HepG2 (cell line): ENCODE results near the gene RIPOR3. TPM values are rescaled to one million over a fixed set of nuclear protein-coding genes. Genes with fewer than 3 reads are reported as not detected.

ENCODE experiments used
- ATAC-seq: fragments of 200-7000 bp; cut with Tn5 transposase; 3 replicates; pipeline ENCODE4 v1.9.1; 2020; ENCODE audit warnings: mild to moderate bottlenecking, moderate library complexity
- BruUV-seq: library from RNA; stranded (reverse); fragments of 400-500 nt; replicated peaks from 2 replicates; lab custom pipeline; 2021; lab: Mats Ljungman, UMichigan
- CTCF ChIA-PET: fragments of 300-600 bp; formaldehyde crosslinking; extraction: SDS; loops from one replicate; lab custom pipeline; 2021; ENCODE audit warnings: low total read pairs, inconsistent platforms, low intra/inter-chr PET ratio; lab: Yijun Ruan, JAX
- POLR2A ChIA-PET: fragments of 350-600 bp; sonication (Branson Sonifier 250); formaldehyde crosslinking; loops from one replicate; lab custom pipeline; 2020; ENCODE audit warnings: antibody characterized with exemption, inconsistent platforms; lab: Yijun Ruan, JAX
- DNase-seq: peaks from one replicate; pipeline ENCODE4 v3.0.0-alpha.2; 2015; ENCODE audit warnings: low spot score
- FAIRE-seq: peaks from 3 replicates; lab custom pipeline; 2011; peaks lifted over from hg19 to GRCh38; lab: Jason Lieb, UNC
- H2AFZ ChIP-seq: one replicate; pipeline ENCODE4 v1.6.1; 2011; ENCODE audit warnings: low read length, inconsistent platforms
- H3K27ac ChIP-seq: fragments of 300-600 bp; 3 replicates; pipeline ENCODE4 v1.8.0; 2011; ENCODE audit warnings: mixed run types, mild to moderate bottlenecking, mixed read lengths, low read length, inconsistent platforms; ENCODE audit not compliant: insufficient read depth; ENCODE audit errors: extremely low read length
- H3K27me3 ChIP-seq, 2 experiments: fragments of 200-600 bp in 1 of 2; 2 replicates in 1 of 2; 3 replicates in 1 of 2; pipeline versions ENCODE4 v1.6.0 to v1.8.0; 2011; ENCODE audit warnings: low read length in 2 of 2, mild to moderate bottlenecking in 2 of 2, moderate library complexity in 2 of 2, inconsistent platforms in 1 of 2; ENCODE audit not compliant: insufficient read depth in 2 of 2, control insufficient read depth in 1 of 2
- H3K36me3 ChIP-seq, 2 experiments: fragments of 200-600 bp in 1 of 2; replicated peaks in 1 of 2; 2 replicates in 1 of 2; 3 replicates in 1 of 2; pipeline versions ENCODE4 v1.5.1 to v1.8.0; 2011; ENCODE audit warnings: low read length in 2 of 2, inconsistent platforms in 1 of 2; ENCODE audit not compliant: insufficient read depth in 2 of 2, control insufficient read depth in 1 of 2
- H3K4me1 ChIP-seq: 2 replicates; pipeline ENCODE4 v1.5.1; 2012; ENCODE audit warnings: low read length, inconsistent platforms; ENCODE audit not compliant: insufficient read depth
- H3K4me2 ChIP-seq: 2 replicates; pipeline ENCODE4 v1.6.0; 2011; ENCODE audit warnings: low read depth, low read length, inconsistent platforms
- H3K4me3 ChIP-seq, 3 experiments: fragments of 200-600 bp in 1 of 3; sonication (generic), shearing (Covaris generic) in 1 of 3; replicated peaks in 1 of 3; 2 replicates each; pipeline ENCODE4 v1.5.1; 2011 to 2016; ENCODE audit warnings: low read length in 3 of 3, inconsistent platforms in 2 of 3, low read depth in 2 of 3, mild to moderate bottlenecking in 2 of 3, control low read depth in 1 of 3, mixed read lengths in 1 of 3; ENCODE audit not compliant: insufficient read depth in 1 of 3
- H3K79me2 ChIP-seq: one replicate; pipeline ENCODE4 v1.6.1; 2011; ENCODE audit warnings: low read length, inconsistent platforms; ENCODE audit not compliant: insufficient read depth
- H3K9ac ChIP-seq: 2 replicates; pipeline ENCODE4 v1.6.0; 2011; ENCODE audit warnings: mild to moderate bottlenecking, low read depth, low read length, inconsistent platforms; ENCODE audit not compliant: insufficient read depth
- H3K9me3 ChIP-seq: 2 replicates; pipeline ENCODE4 v1.5.1; 2012; ENCODE audit warnings: mild to moderate bottlenecking, low read length
- H4K20me1 ChIP-seq: 2 replicates; pipeline ENCODE4 v1.6.0; 2011; ENCODE audit warnings: inconsistent platforms, mild to moderate bottlenecking, low read length, moderate library complexity; ENCODE audit not compliant: insufficient read depth
- DNMT3B ChIP-seq: conservative IDR thresholded peaks from 2 replicates; pipeline ENCODE4 v1.6.1; 2016; ENCODE audit warnings: missing biosample characterization, control low read depth
- NBN ChIP-seq: fragments of 450-650 bp; conservative IDR thresholded peaks from 2 replicates; pipeline ENCODE4 v1.6.1; 2017
- NONO ChIP-seq, 2 experiments: fragments of 450-650 bp in 1 of 2; sonication (generic) in 1 of 2; formaldehyde crosslinking in 1 of 2; IDR thresholded peaks in 1 of 2; conservative IDR thresholded peaks in 1 of 2; 2 replicates each; pipeline versions ENCODE4 v1.6.1 to v1.8.0; 2017 to 2022; ENCODE audit warnings: mild to moderate bottlenecking in 1 of 2, missing genetic modification reagents in 1 of 2, moderate library complexity in 1 of 2
- RXRB ChIP-seq: IDR thresholded peaks from 2 replicates; pipeline ENCODE4 v1.6.1; 2016; ENCODE audit warnings: borderline replicate concordance, missing genetic modification reagents, missing compliant biosample characterization
- SMAD3 ChIP-seq: sonication (generic); formaldehyde crosslinking; IDR thresholded peaks from 2 replicates; pipeline ENCODE4 v1.4.0; 2020; ENCODE audit warnings: missing genetic modification reagents
- SNAPC2 ChIP-seq: sonication (generic); formaldehyde crosslinking; IDR thresholded peaks from 2 replicates; pipeline ENCODE4 v1.8.1; 2022; ENCODE audit warnings: mild to moderate bottlenecking, missing genetic modification reagents
- ZNF18 ChIP-seq: sonication (generic); formaldehyde crosslinking; IDR thresholded peaks from 2 replicates; pipeline ENCODE4 v1.8.0; 2022; ENCODE audit warnings: mild to moderate bottlenecking, missing genetic modification reagents; ENCODE audit not compliant: insufficient replicate concordance
- ZNF766 ChIP-seq: sonication (generic); formaldehyde crosslinking; IDR thresholded peaks from 2 replicates; pipeline ENCODE4 v1.5.0; 2020; ENCODE audit warnings: missing genetic modification reagents, borderline replicate concordance
- WGBS: methylation state at CpG from one replicate; pipeline ENCODE4 v1.1.6; 2017; ENCODE audit warnings: low lambda C conversion rate; 5-methylcytosine and 5-hydroxymethylcytosine counted together
- in situ Hi-C: cut with HindIII; loops from 2 replicates; pipeline ENCODE4 v1.10.0; 2017; ENCODE audit warnings: low pct_unique_long_range_greater_than_20kb; ENCODE audit not compliant: extremely low pct_ligation_motif_present
- intact Hi-C: fragments of 100-400 bp; cut with micrococcal nuclease; formaldehyde crosslinking; loops from one replicate; pipeline ENCODE4 v1.10.0; 2022; ENCODE audit not compliant: unreplicated experiment
- polyA plus RNA-seq, 8 experiments: library from polyadenylated mRNA; depleted of rRNA in 3 of 8; stranded (reverse) in 7 of 8; unstranded in 1 of 8; fragments of >200 nt; fragmentation: Illumina TruSeq in 4 of 8; extraction: Trizol in 4 of 8; gene quantifications; 2 replicates each; pipeline versions ENCODE4 v1.2.1 to v1.2.3, GENCODE V29; 2011 to 2016; ENCODE audit warnings: low read depth in 4 of 8, missing spikeins in 1 of 8, mixed read lengths in 1 of 8; ENCODE audit not compliant: insufficient read depth in 1 of 8
- total RNA-seq, 5 experiments: library from RNA; depleted of rRNA; stranded (reverse); fragments of >200 nt; fragmentation: Illumina TruSeq; extraction: Trizol; gene quantifications; 2 replicates each; pipeline ENCODE4 v1.2.3, GENCODE V29; 2016; ENCODE audit warnings: low read depth in 1 of 5
- TF ChIP-seq, protein P1 (sequence below): sonication (generic); formaldehyde crosslinking; IDR thresholded peaks from 2 replicates; pipeline ENCODE4 v1.4.0; 2020; ENCODE audit warnings: missing genetic modification reagents, low read depth, mild to moderate bottlenecking, borderline replicate concordance

The RIPOR3 gene
- total and polyA plus RNA-seq, 2 of the 13 experiments (the other 11 are each of a cell fraction or from before 2014, with no cell fraction given): 0.18 TPM; not detected in 1

DNA sequence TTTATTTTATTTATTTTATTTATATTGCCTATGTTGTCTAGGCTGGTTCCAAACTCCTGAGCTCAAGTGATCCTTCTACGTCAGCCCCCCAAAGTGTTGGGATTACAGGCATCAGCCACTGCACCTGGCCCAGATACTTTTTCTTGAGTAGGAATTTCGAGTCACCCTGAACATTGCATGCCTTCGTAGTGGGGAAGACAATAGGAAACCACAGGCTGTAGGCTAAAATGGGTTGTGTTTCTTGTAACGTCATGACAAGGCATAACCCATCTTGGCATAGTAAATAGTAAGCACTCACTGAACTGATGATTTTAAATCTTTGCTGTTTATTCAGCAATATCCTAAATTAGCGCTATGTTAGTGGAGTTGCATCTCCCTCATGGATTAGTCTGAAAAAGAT lies 146.2 kb downstream of the RIPOR3 start:
- H4K20me1 ChIP-seq: no peaks in the 10 kb centered on the region
- no peaks in the 10 kb centered on the region for H3K27me3 ChIP-seq
- H3K9ac ChIP-seq: no peak overlapping the region
- H2AFZ ChIP-seq: no peak overlapping the region
- peaks cover 12% of the 10 kb centered on the region for H3K79me2 ChIP-seq
- H3K27ac ChIP-seq: no peak overlapping the region
- H3K4me1 ChIP-seq: peaks cover 25% of the 10 kb centered on the region
- no peak overlapping the region for H3K4me3 ChIP-seq
- FAIRE-seq: peak; percentile 30
- H3K36me3 ChIP-seq: peaks cover 3 to 11% of the 10 kb centered on the region in 2 experiments; a peak in 3 of 5 replicates
- in situ Hi-C loops (no loop called here), intact Hi-C loops (no loop called here)
- DNase-seq: no peak
- TF ChIP-seq, protein P1, sequence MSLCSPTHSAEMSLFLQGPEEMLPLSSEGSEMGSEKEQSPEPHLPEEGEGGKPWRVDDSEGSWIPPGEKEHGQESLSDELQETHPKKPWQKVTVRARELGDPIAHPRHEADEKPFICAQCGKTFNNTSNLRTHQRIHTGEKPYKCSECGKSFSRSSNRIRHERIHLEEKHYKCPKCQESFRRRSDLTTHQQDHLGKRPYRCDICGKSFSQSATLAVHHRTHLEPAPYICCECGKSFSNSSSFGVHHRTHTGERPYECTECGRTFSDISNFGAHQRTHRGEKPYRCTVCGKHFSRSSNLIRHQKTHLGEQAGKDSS (CRISPR knock-in tag): no peak
- no peak for TF ChIP-seq RXRB (CRISPR knock-in tag)
- no peak for TF ChIP-seq SNAPC2 (CRISPR knock-in tag)
- no peak for TF ChIP-seq ZNF766
- TF ChIP-seq NONO (IDR thresholded peaks at IDR 0.05): no peak
- no peak for TF ChIP-seq NONO (CRISPR knock-in tag; conservative IDR thresholded peaks at IDR 0.05)
- TF ChIP-seq NBN: no peak
- no peak for TF ChIP-seq DNMT3B (CRISPR knock-in tag)
- BruUV-seq: no TSS peak
- WGBS: 96% methylated on average over 5 of the region's 5 CpGs
- ChIA-PET POLR2A (no interaction called here), CTCF (no interaction called here)
- H3K4me2 ChIP-seq: no peak overlapping the region
- no peaks in the 10 kb centered on the region for H3K9me3 ChIP-seq
- ATAC-seq: no peak

GRCh38 chr20:50543326-50543725 lies 148.0 kb downstream of the RIPOR3 start:
- no peak overlapping the region for H3K4me2 ChIP-seq
- H3K9ac ChIP-seq: no peak overlapping the region
- CTCF ChIA-PET: no interaction called here
- ATAC-seq (no peak), FAIRE-seq (peak; percentile 32), DNase-seq (no peak)
- no peaks in the 10 kb centered on the region for H3K27me3 ChIP-seq
- in situ Hi-C loops (no loop called here), intact Hi-C loops (no loop called here)
- H3K4me1 ChIP-seq: peaks cover 16% of the 10 kb centered on the region
- H3K79me2 ChIP-seq: peaks cover 22% of the 10 kb centered on the region
- POLR2A ChIA-PET: no interaction called here
- H4K20me1 ChIP-seq: no peaks in the 10 kb centered on the region
- H3K27ac ChIP-seq: no peak overlapping the region
- H3K9me3 ChIP-seq: no peaks in the 10 kb centered on the region
- no peak overlapping the region for H2AFZ ChIP-seq
- BruUV-seq: no TSS peak
- peaks cover under 1% of the 10 kb centered on the region in 2 experiments; a peak in 2 of 5 replicates for H3K36me3 ChIP-seq
- WGBS: 96% methylated on average over 5 of the region's 5 CpGs
- no peak overlapping the region for H3K4me3 ChIP-seq
- TF ChIP-seq SMAD3 (CRISPR knock-in tag): no peak
- no peak for TF ChIP-seq ZNF18 (CRISPR knock-in tag)
